Measurements from ENCODE around the gene MAPKBP1. TPM values are rescaled to one million over a fixed set of nuclear protein-coding genes. Genes with fewer than 3 reads are reported as not detected.

MAPKBP1 gene
- total and polyA plus RNA-seq, 9 of the 15 experiments (the other 6 are each of a cell fraction or from before 2014, with no cell fraction given), result 0.15 to 9.5 (median 4.5) TPM

- no peaks in the 10 kb centered on the region for H3K27me3 ChIP-seq (ENCODE audit: control insufficient read depth in 2 of 2, insufficient read depth in 2 of 2, low read length in 2 of 2)
- no peak within 1 kb of the TSS for H3K4me3 ChIP-seq
- H3K36me3 ChIP-seq (ENCODE audit: control insufficient read depth, insufficient read depth, low read length), result no peaks in the 10 kb centered on the region
- ChIA-PET POLR2A (interaction anchor here (1.1 to 2.1 kb wide), 3 partner anchors 8 to 12 kb away, joined by 3 to 9 read pairs (median 4); no protein-coding TSS in a partner anchor), CTCF (ENCODE audit: low intra/inter-chr PET ratio) (no interaction called here)
- peaks cover 0 to 21% of the 10 kb centered on the region in 2 experiments; a peak in 2 of 5 replicates for H3K4me1 ChIP-seq (replicated peaks in 1 of 2; ENCODE audit: control insufficient read depth in 2 of 2, insufficient read depth in 2 of 2, low read length in 2 of 2)
- 65% methylated on average over 6 of the region's 6 CpGs for WGBS (ENCODE audit: insufficient coverage, low coverage, missing lambda C conversion rate)
- no peaks in the 10 kb centered on the region for H3K79me2 ChIP-seq (ENCODE audit: control insufficient read depth, insufficient read depth, low read length)
- H2AFZ ChIP-seq (ENCODE audit: low read depth, low read length), result no peak within 1 kb of the TSS
- no peak for TF ChIP-seq ESRRB (CRISPR knock-in tag; IDR thresholded peaks at IDR 0.05; ENCODE audit: borderline replicate concordance)
- TF ChIP-seq TARDBP (IDR thresholded peaks at IDR 0.05), result no peak
- no peak for TF ChIP-seq NKRF (IDR thresholded peaks at IDR 0.05; ENCODE audit: borderline replicate concordance)
- TF ChIP-seq ATF7 (IDR thresholded peaks at IDR 0.05), result no peak
- TF ChIP-seq POLR2G (IDR thresholded peaks at IDR 0.05; ENCODE audit: low read depth, low read length), result no peak
- TF ChIP-seq THAP12 (CRISPR knock-in tag; IDR thresholded peaks at IDR 0.05), result no peak
- TF ChIP-seq DMBX1 (CRISPR knock-in tag; IDR thresholded peaks at IDR 0.05; ENCODE audit: borderline replicate concordance), result no peak
- no peak for TF ChIP-seq BRF1 (IDR thresholded peaks at IDR 0.05; ENCODE audit: borderline replicate concordance, extremely low read depth, insufficient read length)
- TF ChIP-seq ZNF507 (tag; conservative IDR thresholded peaks at IDR 0.05), result no peak
- no peak for TF ChIP-seq MAZ (CRISPR knock-in tag; conservative IDR thresholded peaks at IDR 0.05 in 1 of 2, IDR thresholded peaks at IDR 0.05 in 1 of 2)
- TF ChIP-seq SNIP1 (IDR thresholded peaks at IDR 0.05; ENCODE audit: low read depth), result no peak
- TF ChIP-seq CBX1 (IDR thresholded peaks at IDR 0.05; ENCODE audit: low read depth), result no peak
- TF ChIP-seq ZNF133 (CRISPR knock-in tag; IDR thresholded peaks at IDR 0.05), result no peak
- TF ChIP-seq HNRNPUL1 (IDR thresholded peaks at IDR 0.05; ENCODE audit: low read length), result no peak
- no peak for TF ChIP-seq NR2C2 (CRISPR knock-in tag; IDR thresholded peaks at IDR 0.05)
- TF ChIP-seq NR2C2 (tag; IDR thresholded peaks at IDR 0.05), result no peak
- TF ChIP-seq GABPA (tag; conservative IDR thresholded peaks at IDR 0.05; ENCODE audit: low read depth), result no peak
- TF ChIP-seq ARID2 (IDR thresholded peaks at IDR 0.05), result no peak
- TF ChIP-seq ZNF324 (CRISPR knock-in tag; IDR thresholded peaks at IDR 0.05), result no peak
- no peak for TF ChIP-seq HDAC6 (IDR thresholded peaks at IDR 0.05; ENCODE audit: low read depth, low read length)
- FAIRE-seq (no peak), DNase-seq (ENCODE audit: extremely low read depth in 1 of 4, low spot score in 3 of 4) (no peak), ATAC-seq (no peak)
- H3K27ac ChIP-seq (ENCODE audit: extremely low read depth, low read depth, low read length), result no peak within 1 kb of the TSS
- in situ Hi-C loops (cut with MboI) (no loop called here), intact Hi-C loops (cut with micrococcal nuclease) (no loop called here)
- H3K9me1 ChIP-seq (ENCODE audit: control insufficient read depth, insufficient read depth, low read length), result no peaks in the 10 kb centered on the region
- H3K9me3 ChIP-seq (replicated peaks; ENCODE audit: control insufficient read depth, insufficient read depth, low read depth, low read length), result no peaks in the 10 kb centered on the region
- H3K9ac ChIP-seq (ENCODE audit: insufficient read depth in 1 of 2, low read depth in 2 of 2, low read length in 2 of 2), result peak within 1 kb of the TSS in 1 of 2 experiments; percentile 71; a peak in 1 of 4 replicates
- BruUV-seq (replicated peaks), result no TSS peak
- H3K4me2 ChIP-seq (ENCODE audit: insufficient read depth, low read length), result no peak within 1 kb of the TSS
- peaks cover 8% of the 10 kb centered on the region; the same call in 1 of the 2 replicates for H4K20me1 ChIP-seq (replicated peaks; ENCODE audit: control insufficient read depth, insufficient read depth, low read length)
Measured at GRCh38 chr15:41838400-41838897, 64.2 kb downstream of the MAPKBP1 start, which contains the start of gene PLA2G4B. Gene PLA2G4B, plus strand, starts transcription at chr15:41838847. Its CDS starts 67 bp downstream, at chr15:41838914.

Data from K562 (cell line).